GM18499 (cell line): ENCODE data around the gene OR7G2.

Source experiments
- ATAC-seq: cut with Tn5 transposase; IDR thresholded peaks from one replicate; pipeline ENCODE4 v1.9.1; 2021; ENCODE audit warnings: moderate number of reproducible peaks; ENCODE audit not compliant: insufficient read depth, unreplicated experiment

Gene OR7G2

GRCh38 chr19:9107375-9107774 lies at the start of gene OR7G2:
Gene OR7G2 (minus strand): TSS chr19:9107475. CDS start chr19:9103243, 4,232 bp downstream.
- ATAC-seq, result no peak

- ATAC-seq, result no peak
Measured at GRCh38 chr19:9156304-9156703, 49.0 kb upstream of the OR7G2 start.

- no peak for ATAC-seq
Measured at GRCh38 chr19:9155591-9155990, 48.3 kb upstream of the OR7G2 start.

GRCh38 chr19:9151367-9151766 lies 44.1 kb upstream of the OR7G2 start:
- no peak for ATAC-seq

GRCh38 chr19:9150650-9151049 lies 43.4 kb upstream of the OR7G2 start:
- ATAC-seq, result no peak

GRCh38 chr19:9149997-9150396 lies 42.7 kb upstream of the OR7G2 start:
- no peak for ATAC-seq

GRCh38 chr19:9148697-9149096 lies 41.4 kb upstream of the OR7G2 start:
- no peak for ATAC-seq

- no peak for ATAC-seq
Measured at GRCh38 chr19:9146882-9147281, 39.6 kb upstream of the OR7G2 start.

- ATAC-seq, result no peak
Measured at GRCh38 chr19:9144920-9145319, 37.6 kb upstream of the OR7G2 start.

GRCh38 chr19:9140159-9140874 lies 33.0 kb upstream of the OR7G2 start, which contains the start of gene ZNF317:
Gene ZNF317 (plus strand): TSS chr19:9140397. CDS start chr19:9156017, 15,620 bp downstream.
- ATAC-seq, result no peak

- no peak for ATAC-seq
Measured at GRCh38 chr19:9139609-9140158, 32.4 kb upstream of the OR7G2 start.

- ATAC-seq, result no peak
Measured at GRCh38 chr19:9132422-9132821, 25.1 kb upstream of the OR7G2 start.

- ATAC-seq, result no peak
Measured at GRCh38 chr19:9130965-9131364, 23.7 kb upstream of the OR7G2 start.

- ATAC-seq, result no peak
Measured at GRCh38 chr19:9128171-9128570, 20.9 kb upstream of the OR7G2 start.

- ATAC-seq, result no peak
Measured at GRCh38 chr19:9126900-9127405, 19.7 kb upstream of the OR7G2 start, which contains the start of gene OR7G3. Gene OR7G3 (minus strand): TSS chr19:9126950. CDS start chr19:9126950, 0 bp downstream.

- no peak for ATAC-seq
Measured at GRCh38 chr19:9116547-9116946, 9.3 kb upstream of the OR7G2 start.

GRCh38 chr19:9115307-9115813 lies 8.1 kb upstream of the OR7G2 start, which contains the start of gene OR7G1:
Gene OR7G1 (minus strand): TSS chr19:9115763. CDS start chr19:9115763, 0 bp downstream.
- ATAC-seq, result no peak

- no peak for ATAC-seq
Measured at GRCh38 chr19:9109959-9110358, 2.7 kb upstream of the OR7G2 start.

GRCh38 chr19:9086761-9087160 lies 20.5 kb downstream of the OR7G2 start, which contains the start of gene OR1M1:
Gene OR1M1 (plus strand): TSS chr19:9087061. CDS start chr19:9093245, 6,184 bp downstream.
- no peak for ATAC-seq

GRCh38 chr19:9078651-9079050 lies 28.6 kb downstream of the OR7G2 start:
- no peak for ATAC-seq

- ATAC-seq, result no peak
Measured at GRCh38 chr19:9076901-9077300, 30.4 kb downstream of the OR7G2 start.
